H9 (cell line): ENCODE results near the gene LDB1. TPM values are rescaled to one million over a fixed set of nuclear protein-coding genes. Genes with fewer than 3 reads are reported as not detected.
A peak's percentile ranks its signal among the peaks of the same experiment; 100 is the strongest.

ENCODE experiments used
- DNase-seq: peaks from one replicate; pipeline ENCODE4 v3.0.0-alpha.2; 2017
- H2AFZ ChIP-seq: one replicate; pipeline ENCODE4 v1.6.1; 2013; ENCODE audit warnings: mild to moderate bottlenecking, low read length, control low read depth, moderate library complexity
- H2AK5ac ChIP-seq: 2 replicates; pipeline ENCODE4 v1.6.1; 2013; ENCODE audit warnings: low read length, control low read depth, mixed read lengths; ENCODE audit not compliant: insufficient read length
- H2BK120ac ChIP-seq: one replicate; pipeline ENCODE4 v1.6.1; 2013; ENCODE audit warnings: low read depth, mild to moderate bottlenecking, low read length, control low read depth, inconsistent platforms; ENCODE audit not compliant: poor library complexity, severe bottlenecking
- H2BK12ac ChIP-seq: 2 replicates; pipeline ENCODE4 v1.6.1; 2013; ENCODE audit warnings: low read length, control low read depth, mixed read lengths, low read depth; ENCODE audit not compliant: insufficient read length
- H2BK15ac ChIP-seq: 2 replicates; pipeline ENCODE4 v1.6.1; 2013; ENCODE audit warnings: low read depth, low read length, control low read depth
- H2BK20ac ChIP-seq: one replicate; pipeline ENCODE4 v1.6.1; 2013; ENCODE audit warnings: low read depth, mild to moderate bottlenecking, low read length, control low read depth, inconsistent platforms; ENCODE audit not compliant: poor library complexity, severe bottlenecking
- H2BK5ac ChIP-seq: 2 replicates; pipeline ENCODE4 v1.6.1; 2013; ENCODE audit warnings: low read length, control low read depth, mixed read lengths; ENCODE audit not compliant: insufficient read length
- H3K14ac ChIP-seq: 2 replicates; pipeline ENCODE4 v1.6.1; 2013; ENCODE audit warnings: low read length, control low read depth; ENCODE audit not compliant: insufficient read depth
- H3K18ac ChIP-seq: 2 replicates; pipeline ENCODE4 v1.6.1; 2013; ENCODE audit warnings: low read depth, mild to moderate bottlenecking, mixed read lengths, low read length, control low read depth; ENCODE audit not compliant: insufficient read length
- H3K23ac ChIP-seq: 2 replicates; pipeline ENCODE4 v1.6.1; 2013; ENCODE audit warnings: low read length, control low read depth, mixed read lengths, low read depth; ENCODE audit not compliant: insufficient read length
- H3K23me2 ChIP-seq: 2 replicates; pipeline ENCODE4 v1.6.1; 2013; ENCODE audit warnings: low read depth, mild to moderate bottlenecking, mixed read lengths, low read length, control low read depth; ENCODE audit not compliant: insufficient read length, poor library complexity, severe bottlenecking
- H3K27ac ChIP-seq: 2 replicates; pipeline ENCODE4 v1.5.1; 2013; ENCODE audit warnings: low read length, control low read depth, mixed read lengths, low read depth; ENCODE audit not compliant: insufficient read length
- H3K27me3 ChIP-seq: 2 replicates; pipeline ENCODE4 v1.6.1; 2013; ENCODE audit warnings: low read length, control low read depth, inconsistent platforms; ENCODE audit not compliant: insufficient read depth
- H3K4ac ChIP-seq: 2 replicates; pipeline ENCODE4 v1.6.1; 2013; ENCODE audit warnings: low read depth, mild to moderate bottlenecking, control low read depth, inconsistent platforms, low read length, moderate library complexity
- H3K4me1 ChIP-seq: 2 replicates; pipeline ENCODE4 v1.6.1; 2013; ENCODE audit warnings: low read length, control low read depth, inconsistent platforms; ENCODE audit not compliant: insufficient read depth
- H3K4me2 ChIP-seq: 2 replicates; pipeline ENCODE4 v1.6.1; 2013; ENCODE audit warnings: low read length, control low read depth, mixed read lengths; ENCODE audit not compliant: insufficient read length, insufficient read depth
- H3K56ac ChIP-seq: 2 replicates; pipeline ENCODE4 v1.6.1; 2013; ENCODE audit warnings: low read depth, mild to moderate bottlenecking, mixed read lengths, low read length, control low read depth; ENCODE audit not compliant: insufficient read length
- H3K79me1 ChIP-seq: 2 replicates; pipeline ENCODE4 v1.6.1; 2013; ENCODE audit warnings: low read depth, mild to moderate bottlenecking, moderate library complexity, low read length, control low read depth, inconsistent platforms; ENCODE audit not compliant: insufficient read depth, poor library complexity, severe bottlenecking
- H3K79me2 ChIP-seq: 2 replicates; pipeline ENCODE4 v1.6.1; 2013; ENCODE audit warnings: low read length, control low read depth, inconsistent platforms; ENCODE audit not compliant: insufficient read depth
- H3K9ac ChIP-seq: 2 replicates; pipeline ENCODE4 v1.6.1; 2013; ENCODE audit warnings: low read length, control low read depth, mixed read lengths; ENCODE audit not compliant: insufficient read length; ENCODE audit errors: extremely low read depth
- H3K9me3 ChIP-seq: one replicate; pipeline ENCODE4 v1.6.1; 2013; ENCODE audit warnings: low read depth, low read length, inconsistent platforms; ENCODE audit not compliant: control insufficient read depth
- H3T11ph ChIP-seq: one replicate; pipeline ENCODE4 v1.6.1; 2013; ENCODE audit warnings: mild to moderate bottlenecking, low read length, control low read depth, inconsistent platforms
- H4K20me1 ChIP-seq: one replicate; pipeline ENCODE4 v1.6.1; 2013; ENCODE audit not compliant: control insufficient read depth, insufficient read length, insufficient read depth
- H4K5ac ChIP-seq: 2 replicates; pipeline ENCODE4 v1.6.1; 2013; ENCODE audit warnings: low read depth, mild to moderate bottlenecking, mixed read lengths, low read length, control low read depth; ENCODE audit not compliant: insufficient read length
- H4K8ac ChIP-seq: replicated peaks from 2 replicates; pipeline ENCODE4 v1.6.1; 2013; ENCODE audit warnings: low read length, control low read depth, mixed read lengths, low read depth; ENCODE audit not compliant: insufficient read length
- H4K91ac ChIP-seq: 2 replicates; pipeline ENCODE4 v1.6.1; 2013; ENCODE audit warnings: low read depth, mild to moderate bottlenecking, moderate library complexity, mixed read lengths, low read length, control low read depth; ENCODE audit not compliant: insufficient read length
- H3K27ac Mint-ChIP-seq, 3 experiments: 2 replicates in 2 of 3; 3 replicates in 1 of 3; pipeline ENCODE4 v1.8.0; 2020 to 2021; ENCODE audit warnings: mixed read lengths in 3 of 3, mild to moderate bottlenecking in 1 of 3, moderate library complexity in 1 of 3
- H3K27me3 Mint-ChIP-seq: 2 replicates; pipeline ENCODE4 v1.8.0; 2021; ENCODE audit warnings: low read depth, mild to moderate bottlenecking, moderate library complexity, mixed read lengths
- H3K36me3 Mint-ChIP-seq, 3 experiments: 2 replicates in 2 of 3; 3 replicates in 1 of 3; pipeline ENCODE4 v1.8.0; 2020 to 2021; ENCODE audit warnings: low read depth in 3 of 3, mixed read lengths in 3 of 3; ENCODE audit not compliant: insufficient read depth in 1 of 3
- H3K4me1 Mint-ChIP-seq, 2 experiments: 2 replicates each; pipeline ENCODE4 v1.8.0; 2020; ENCODE audit warnings: mixed read lengths in 2 of 2
- H3K4me3 Mint-ChIP-seq, 2 experiments: 2 replicates in 1 of 2; 3 replicates in 1 of 2; pipeline ENCODE4 v1.8.0; 2020 to 2021; ENCODE audit warnings: mild to moderate bottlenecking in 2 of 2, mixed read lengths in 2 of 2, moderate library complexity in 1 of 2
- H3K9me3 Mint-ChIP-seq, 2 experiments: 2 replicates in 1 of 2; 3 replicates in 1 of 2; pipeline ENCODE4 v1.8.0; 2020; ENCODE audit warnings: mild to moderate bottlenecking in 2 of 2, mixed read lengths in 2 of 2, moderate library complexity in 1 of 2
- WGBS: extraction: QIAGEN DNeasy Blood & Tissue Kit; methylation state at CpG from one replicate; pipeline ENCODE4 v1.1.7; 2013; ENCODE audit warnings: missing lambda C conversion rate, low lambda C conversion rate, mixed read lengths; ENCODE audit not compliant: insufficient read length; ENCODE audit errors: extremely low coverage; 5-methylcytosine and 5-hydroxymethylcytosine counted together
- total RNA-seq: library from RNA; stranded (reverse); gene quantifications from 2 replicates; pipeline ENCODE4 v1.2.1, GENCODE V29; 2021
- TF ChIP-seq, protein P1 (sequence below): fragments of 200-600 bp; sonication (generic); conservative IDR thresholded peaks from 3 replicates; pipeline ENCODE4 v1.8.0; 2021; ENCODE audit warnings: antibody characterized with exemption, mild to moderate bottlenecking

Gene LDB1
- total RNA-seq, 1 experiment from 2014 or later, result 80.5 TPM

GRCh38 chr10:102065561-102066398 lies 54.4 kb downstream of the LDB1 start:
- no peak overlapping the region for H3K56ac ChIP-seq
- no peak overlapping the region for H4K5ac ChIP-seq
- no peak overlapping the region for H3K23ac ChIP-seq
- H4K20me1 ChIP-seq, result no peaks in the 10 kb centered on the region
- no peak overlapping the region for H3K18ac ChIP-seq
- H3K4me1 Mint-ChIP-seq, result peaks cover 15 to 17% of the 10 kb centered on the region in 2 experiments
- DNase-seq, result peak; percentile 59
- H3K4me2 ChIP-seq, result peak overlapping the region; percentile 82
- peak overlapping the region in 1 of 3 experiments; percentile 55; a peak in 1 of 7 replicates for H3K27ac Mint-ChIP-seq
- no peaks in the 10 kb centered on the region for H3K27me3 ChIP-seq
- H4K91ac ChIP-seq, result no peak overlapping the region
- no peak overlapping the region for H4K8ac ChIP-seq
- H3K14ac ChIP-seq, result peak overlapping the region; percentile 8; the same call in 1 of the 2 replicates
- no peaks in the 10 kb centered on the region; the same call in 1 of the 2 replicates for H3K79me2 ChIP-seq
- H3K27me3 Mint-ChIP-seq, result peaks cover 18% of the 10 kb centered on the region
- H2BK12ac ChIP-seq, result no peak overlapping the region
- H2BK5ac ChIP-seq, result no peak overlapping the region
- H3K4me3 Mint-ChIP-seq, result peak overlapping the region; percentile 76 to 86
- no peaks in the 10 kb centered on the region for H3K4me1 ChIP-seq
- H3K9me3 ChIP-seq, result no peaks in the 10 kb centered on the region
- no peaks in the 10 kb centered on the region for H3K36me3 Mint-ChIP-seq
- peak overlapping the region; percentile 73 for H3K9ac ChIP-seq
- no peak overlapping the region for H3K27ac ChIP-seq
- H2BK120ac ChIP-seq, result no peak overlapping the region
- H2BK20ac ChIP-seq, result no peak overlapping the region
- H2AK5ac ChIP-seq, result no peak overlapping the region
- no peak overlapping the region for H3K4ac ChIP-seq
- no peak overlapping the region for H2AFZ ChIP-seq
- H2BK15ac ChIP-seq, result no peak overlapping the region
- no peaks in the 10 kb centered on the region for H3K9me3 Mint-ChIP-seq
- TF ChIP-seq, protein P1, sequence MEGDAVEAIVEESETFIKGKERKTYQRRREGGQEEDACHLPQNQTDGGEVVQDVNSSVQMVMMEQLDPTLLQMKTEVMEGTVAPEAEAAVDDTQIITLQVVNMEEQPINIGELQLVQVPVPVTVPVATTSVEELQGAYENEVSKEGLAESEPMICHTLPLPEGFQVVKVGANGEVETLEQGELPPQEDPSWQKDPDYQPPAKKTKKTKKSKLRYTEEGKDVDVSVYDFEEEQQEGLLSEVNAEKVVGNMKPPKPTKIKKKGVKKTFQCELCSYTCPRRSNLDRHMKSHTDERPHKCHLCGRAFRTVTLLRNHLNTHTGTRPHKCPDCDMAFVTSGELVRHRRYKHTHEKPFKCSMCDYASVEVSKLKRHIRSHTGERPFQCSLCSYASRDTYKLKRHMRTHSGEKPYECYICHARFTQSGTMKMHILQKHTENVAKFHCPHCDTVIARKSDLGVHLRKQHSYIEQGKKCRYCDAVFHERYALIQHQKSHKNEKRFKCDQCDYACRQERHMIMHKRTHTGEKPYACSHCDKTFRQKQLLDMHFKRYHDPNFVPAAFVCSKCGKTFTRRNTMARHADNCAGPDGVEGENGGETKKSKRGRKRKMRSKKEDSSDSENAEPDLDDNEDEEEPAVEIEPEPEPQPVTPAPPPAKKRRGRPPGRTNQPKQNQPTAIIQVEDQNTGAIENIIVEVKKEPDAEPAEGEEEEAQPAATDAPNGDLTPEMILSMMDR, result no peak
- WGBS, result no CpG with 5 or more reads among the region's 63 CpGs
- peaks cover 9% of the 10 kb centered on the region for H3K23me2 ChIP-seq
- peaks cover 3% of the 10 kb centered on the region for H3K79me1 ChIP-seq
- H3T11ph ChIP-seq, result no peak overlapping the region
